IMR-90 (cell line): Measurements from ENCODE around the gene RYR2. TPM values are rescaled to one million over a fixed set of nuclear protein-coding genes. Genes with fewer than 3 reads are reported as not detected.

Source experiments
- ATAC-seq: fragments of 200-7000 bp; cut with Tn5 transposase; 2 replicates; pipeline ENCODE4 v1.9.1; 2020; ENCODE audit warnings: low read depth, mild to moderate bottlenecking, moderate library complexity
- BruUV-seq: library from RNA; stranded (reverse); fragments of 400-500 nt; replicated peaks from 2 replicates; lab custom pipeline; 2021; lab: Mats Ljungman, UMichigan
- CTCF ChIA-PET: fragments of 300-600 bp; formaldehyde crosslinking; extraction: SDS; loops from one replicate; lab custom pipeline; 2021; ENCODE audit warnings: antibody characterized with exemption; lab: Yijun Ruan, JAX
- POLR2A ChIA-PET: fragments of 300-600 bp; sonication (Branson Sonifier 250); formaldehyde crosslinking; loops from one replicate; lab custom pipeline; 2022; ENCODE audit warnings: antibody characterized with exemption; ENCODE audit not compliant: unreplicated experiment; lab: Charles Lee
- DNase-seq: peaks from one replicate; pipeline ENCODE4 v3.0.0; 2013
- H2AFZ ChIP-seq: replicated peaks from 2 replicates; pipeline ENCODE3; 2013; ENCODE audit warnings: low read length, mild to moderate bottlenecking; ENCODE audit not compliant: poor library complexity
- H2AK5ac ChIP-seq: 2 replicates; pipeline ENCODE4 v1.6.1; 2013; ENCODE audit warnings: low read depth, low read length, inconsistent platforms
- H2AK9ac ChIP-seq: replicated peaks from 2 replicates; pipeline ENCODE3; 2013; ENCODE audit warnings: mild to moderate bottlenecking, low read depth, low read length, moderate library complexity; ENCODE audit not compliant: poor library complexity
- H2BK120ac ChIP-seq: 2 replicates; pipeline ENCODE4 v1.6.1; 2013; ENCODE audit warnings: low read depth, low read length, inconsistent platforms
- H2BK15ac ChIP-seq: 3 replicates; pipeline ENCODE4 v1.6.1; 2013; ENCODE audit warnings: low read depth, low read length, inconsistent platforms
- H2BK20ac ChIP-seq: 2 replicates; pipeline ENCODE4 v1.6.1; 2013; ENCODE audit warnings: low read depth, mild to moderate bottlenecking, inconsistent platforms, low read length, moderate library complexity
- H2BK5ac ChIP-seq: 2 replicates; pipeline ENCODE4 v1.6.1; 2013; ENCODE audit warnings: mild to moderate bottlenecking, low read depth, low read length, inconsistent platforms; ENCODE audit not compliant: poor library complexity, severe bottlenecking
- H3K14ac ChIP-seq: replicated peaks from 2 replicates; pipeline ENCODE4 v1.6.1; 2013; ENCODE audit warnings: low read depth, low read length, inconsistent platforms
- H3K18ac ChIP-seq: 2 replicates; pipeline ENCODE4 v1.6.1; 2013; ENCODE audit warnings: low read depth, low read length, control low read depth
- H3K23ac ChIP-seq: 2 replicates; pipeline ENCODE4 v1.6.1; 2013; ENCODE audit warnings: low read depth, low read length, inconsistent platforms
- H3K27ac ChIP-seq: 2 replicates; pipeline ENCODE4 v1.5.1; 2013; ENCODE audit warnings: mild to moderate bottlenecking, control low read depth, low read length; ENCODE audit not compliant: insufficient read depth
- H3K27me3 ChIP-seq: 2 replicates; pipeline ENCODE4 v1.6.1; 2013; ENCODE audit warnings: low read length; ENCODE audit not compliant: control insufficient read depth, insufficient read depth
- H3K36me3 ChIP-seq: 2 replicates; pipeline ENCODE4 v1.6.1; 2013; ENCODE audit warnings: low read length, mixed read lengths; ENCODE audit not compliant: control insufficient read depth, insufficient read depth
- H3K4ac ChIP-seq: 2 replicates; pipeline ENCODE4 v1.6.1; 2013; ENCODE audit warnings: low read depth, low read length, inconsistent platforms
- H3K4me1 ChIP-seq: 2 replicates; pipeline ENCODE4 v1.6.1; 2013; ENCODE audit warnings: low read length, mixed read lengths; ENCODE audit not compliant: control insufficient read depth, insufficient read depth
- H3K4me2 ChIP-seq: 2 replicates; pipeline ENCODE4 v1.6.1; 2013; ENCODE audit warnings: low read depth, mild to moderate bottlenecking, control low read depth, low read length, moderate library complexity
- H3K4me3 ChIP-seq: 2 replicates; pipeline ENCODE4 v1.5.1; 2013; ENCODE audit warnings: low read depth, mild to moderate bottlenecking, control low read depth, low read length, moderate library complexity; ENCODE audit not compliant: insufficient read depth
- H3K56ac ChIP-seq: 2 replicates; pipeline ENCODE4 v1.6.1; 2013; ENCODE audit warnings: low read length, inconsistent platforms; ENCODE audit not compliant: insufficient read depth; ENCODE audit errors: extremely low read depth
- H3K79me1 ChIP-seq, 2 experiments: 2 replicates each; pipeline ENCODE4 v1.6.1; 2013; ENCODE audit warnings: low read length in 2 of 2, inconsistent platforms in 1 of 2, low read depth in 1 of 2
- H3K9ac ChIP-seq: 2 replicates; pipeline ENCODE4 v1.6.1; 2013; ENCODE audit warnings: low read depth, low read length, control low read depth
- H3K9me1 ChIP-seq: 2 replicates; pipeline ENCODE4 v1.6.1; 2013; ENCODE audit warnings: low read length, inconsistent platforms; ENCODE audit not compliant: insufficient read depth
- H3K9me3 ChIP-seq: 2 replicates; pipeline ENCODE4 v1.6.1; 2013; ENCODE audit warnings: low read length; ENCODE audit not compliant: control insufficient read depth, insufficient read depth
- H4K20me1 ChIP-seq: 2 replicates; pipeline ENCODE4 v1.6.1; 2013; ENCODE audit warnings: low read length, inconsistent platforms; ENCODE audit not compliant: insufficient read depth
- H4K5ac ChIP-seq: 2 replicates; pipeline ENCODE4 v1.6.1; 2013; ENCODE audit warnings: mild to moderate bottlenecking, low read depth, low read length, control low read depth
- H4K8ac ChIP-seq, 2 experiments: 2 replicates each; pipeline ENCODE4 v1.6.1; 2013; ENCODE audit warnings: low read depth in 2 of 2, low read length in 2 of 2, control low read depth in 1 of 2, inconsistent platforms in 1 of 2
- H4K91ac ChIP-seq: 2 replicates; pipeline ENCODE4 v1.6.1; 2013; ENCODE audit warnings: low read depth, low read length, inconsistent platforms; ENCODE audit not compliant: insufficient read depth
- CHD1 ChIP-seq: IDR thresholded peaks from 2 replicates; pipeline ENCODE4 v1.6.1; 2012; ENCODE audit warnings: low read depth, low read length, improper control_type of control experiment
- CTCF ChIP-seq: conservative IDR thresholded peaks from 2 replicates; pipeline ENCODE4 v1.5.1; 2012; ENCODE audit warnings: mild to moderate bottlenecking, low read depth, low read length, improper control_type of control experiment
- ELK1 ChIP-seq: fragments of 150-350 bp; IDR thresholded peaks from 2 replicates; pipeline ENCODE4 v1.6.1; 2016; ENCODE audit warnings: low read depth, mild to moderate bottlenecking, low read length, moderate library complexity, borderline replicate concordance
- FOS ChIP-seq: fragments of 150-350 bp; IDR thresholded peaks from 2 replicates; pipeline ENCODE4 v1.6.1; 2016; ENCODE audit warnings: low read depth, low read length
- MAFK ChIP-seq: IDR thresholded peaks from 2 replicates; pipeline ENCODE4 v1.6.1; 2012; ENCODE audit warnings: low read depth, low read length, improper control_type of control experiment
- MAZ ChIP-seq: IDR thresholded peaks from 2 replicates; pipeline ENCODE4 v1.6.1; 2012; ENCODE audit warnings: low read depth, mild to moderate bottlenecking, low read length, improper control_type of control experiment, moderate library complexity, borderline replicate concordance
- MXI1 ChIP-seq: IDR thresholded peaks from 2 replicates; pipeline ENCODE4 v1.6.1; 2012; ENCODE audit warnings: low read depth, mild to moderate bottlenecking, low read length, moderate library complexity, borderline replicate concordance
- NFE2L2 ChIP-seq: fragments of 150-350 bp; IDR thresholded peaks from 2 replicates; pipeline ENCODE4 v1.6.1; 2016; ENCODE audit warnings: low read depth, mild to moderate bottlenecking, low read length
- POLR2A ChIP-seq: IDR thresholded peaks from 2 replicates; pipeline ENCODE4 v1.6.1; 2012; ENCODE audit warnings: mild to moderate bottlenecking, low read depth, low read length
- RAD21 ChIP-seq: IDR thresholded peaks from 2 replicates; pipeline ENCODE4 v1.6.1; 2012; ENCODE audit warnings: low read length, improper control_type of control experiment
- RCOR1 ChIP-seq: IDR thresholded peaks from 2 replicates; pipeline ENCODE4 v1.6.1; 2012; ENCODE audit warnings: mild to moderate bottlenecking, low read length, improper control_type of control experiment; ENCODE audit not compliant: insufficient replicate concordance
- RFX5 ChIP-seq: IDR thresholded peaks from 2 replicates; pipeline ENCODE4 v1.8.0; 2012; ENCODE audit warnings: low read depth, mild to moderate bottlenecking, low read length, moderate library complexity
- SMC3 ChIP-seq: fragments of 150-350 bp; IDR thresholded peaks from 2 replicates; pipeline ENCODE4 v1.6.1; 2016; ENCODE audit warnings: low read depth, mild to moderate bottlenecking, antibody characterized with exemption, low read length, moderate library complexity
- WGBS, 2 experiments: methylation state at CpG; one replicate each; pipeline versions ENCODE4 v1.1.5 to v1.1.7; 2013; ENCODE audit warnings: missing lambda C conversion rate in 2 of 2; ENCODE audit not compliant: insufficient read length in 1 of 2; ENCODE audit errors: extremely low coverage in 2 of 2; 5-methylcytosine and 5-hydroxymethylcytosine counted together
- dilution Hi-C: fragments of 300-500 bp; cut with HindIII; formaldehyde crosslinking; loops from one replicate; pipeline ENCODE4 v1.14.3; 2018; ENCODE audit warnings: low sequenced_read_pairs; ENCODE audit not compliant: unreplicated experiment
- in situ Hi-C: fragments of 300-500 bp; cut with MboI; formaldehyde crosslinking; loops from 3 replicates; pipeline ENCODE4 v1.14.3; 2019; ENCODE audit warnings: low sequenced_read_pairs, inconsistent platforms, mixed read lengths
- intact Hi-C: fragments of 100-400 bp; cut with micrococcal nuclease; formaldehyde crosslinking; loops from 2 replicates; pipeline ENCODE4 v1.10.0; 2022
- polyA plus RNA-seq, 3 experiments: library from polyadenylated mRNA; depleted of rRNA; stranded (reverse); fragments of >200 nt; gene quantifications; 2 replicates each; pipeline ENCODE4 v1.2.3, GENCODE V29; 2012; ENCODE audit warnings: low replicate concordance in 1 of 3
- total RNA-seq: library from RNA; depleted of rRNA; stranded (reverse); fragments of >200 nt; gene quantifications from 2 replicates; pipeline ENCODE4 v1.2.3, GENCODE V29; 2012
- TF ChIP-seq, protein P1 (sequence below): fragments of 150-350 bp; IDR thresholded peaks from 2 replicates; pipeline ENCODE4 v1.6.1; 2017; ENCODE audit warnings: mild to moderate bottlenecking, antibody characterized with exemption, low read length, low read depth

RYR2 gene
- total and polyA plus RNA-seq, 2 of the 4 experiments (the other 2 are of a cell fraction) = not detected

- 25% methylated on average over 4 of the region's 13 CpGs; no CpG with 5 or more reads in 1 of the 2 experiments for WGBS, 2 experiments
- dilution Hi-C loops (no loop called here), in situ Hi-C loops (no loop called here)
Observed at GRCh38 chr1:237226177-237226944, 184.4 kb downstream of the RYR2 start.

More at GRCh38 chr1:237226177-237226944, 184.4 kb downstream of the RYR2 start:
- Histone ChIP-seq H2AFZ (no peak overlapping the region), H3K9ac (no peak overlapping the region), H2BK20ac (no peak overlapping the region), H3K79me1 (no peaks in the 10 kb centered on the region), H3K14ac (no peak overlapping the region), H4K5ac (no peak overlapping the region), H3K56ac (no peak overlapping the region), H3K4ac (no peak overlapping the region), H3K18ac (no peak overlapping the region), H3K9me3 (peaks cover 5% of the 10 kb centered on the region), H3K4me3 (no peak overlapping the region), H2BK15ac (no peak overlapping the region), H3K23ac (no peak overlapping the region), H2AK5ac (no peak overlapping the region), H4K20me1 (no peaks in the 10 kb centered on the region), H4K91ac (no peak overlapping the region), H3K27me3 (no peaks in the 10 kb centered on the region), H2AK9ac (no peak overlapping the region), H2BK120ac (no peak overlapping the region), H3K4me2 (no peak overlapping the region), H3K9me1 (no peaks in the 10 kb centered on the region), H4K8ac (no peak overlapping the region), H2BK5ac (no peak overlapping the region), H3K36me3 (no peaks in the 10 kb centered on the region), H3K4me1 (no peaks in the 10 kb centered on the region), H3K27ac (no peak overlapping the region)
- no peak for ATAC-seq
- TF ChIP-seq, protein P1, sequence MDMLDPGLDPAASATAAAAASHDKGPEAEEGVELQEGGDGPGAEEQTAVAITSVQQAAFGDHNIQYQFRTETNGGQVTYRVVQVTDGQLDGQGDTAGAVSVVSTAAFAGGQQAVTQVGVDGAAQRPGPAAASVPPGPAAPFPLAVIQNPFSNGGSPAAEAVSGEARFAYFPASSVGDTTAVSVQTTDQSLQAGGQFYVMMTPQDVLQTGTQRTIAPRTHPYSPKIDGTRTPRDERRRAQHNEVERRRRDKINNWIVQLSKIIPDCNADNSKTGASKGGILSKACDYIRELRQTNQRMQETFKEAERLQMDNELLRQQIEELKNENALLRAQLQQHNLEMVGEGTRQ = no peak
- no peak for TF ChIP-seq POLR2A
- TF ChIP-seq MXI1 = no peak
- no peak for TF ChIP-seq FOS
- no peak for TF ChIP-seq RFX5
- no peak for TF ChIP-seq MAZ
- TF ChIP-seq CTCF = no peak
- TF ChIP-seq SMC3 = no peak
- no peak for TF ChIP-seq MAFK
- no peak for TF ChIP-seq RAD21
- TF ChIP-seq RCOR1 = no peak
- TF ChIP-seq CHD1 = no peak
- no peak for TF ChIP-seq ELK1
- no peak for TF ChIP-seq NFE2L2
- intact Hi-C loops = no loop called here
- ChIA-PET CTCF (no interaction called here), POLR2A (no interaction called here)
- BruUV-seq = no TSS peak
- no peak for DNase-seq
